ENCODE data around the gene LMTK3.
"Not testable (repeated sequence)": the region's sequence is repeated elsewhere in the genome, so short reads cannot be mapped to it uniquely, and the experiment has no call there.

The LMTK3 gene

GRCh38 chr19:48538057-48538456 lies 26.4 kb upstream of the LMTK3 start:
- ATAC-seq: not testable (repeated sequence)

GRCh38 chr19:48537541-48537940 lies 25.9 kb upstream of the LMTK3 start:
- no peak for ATAC-seq

GRCh38 chr19:48533770-48534169 lies 22.1 kb upstream of the LMTK3 start:
- ATAC-seq: no peak

GRCh38 chr19:48530770-48531169 lies 19.1 kb upstream of the LMTK3 start:
- no peak for ATAC-seq

- ATAC-seq: no peak
These were observed 18.6 kb upstream of the LMTK3 start for GRCh38 chr19:48530066-48530720.

- ATAC-seq: no peak
These were observed 17.5 kb upstream of the LMTK3 start for GRCh38 chr19:48529156-48529555.

GRCh38 chr19:48524732-48525131 lies 13.1 kb upstream of the LMTK3 start:
- ATAC-seq: no peak

GRCh38 chr19:48524221-48524620 lies 12.6 kb upstream of the LMTK3 start:
- no peak for ATAC-seq

- ATAC-seq: no peak
These were observed 8.5 kb upstream of the LMTK3 start for GRCh38 chr19:48520134-48520533.

- not testable (repeated sequence) for ATAC-seq
These were observed 7.8 kb upstream of the LMTK3 start for GRCh38 chr19:48519426-48519825.

GRCh38 chr19:48518207-48518606 lies 6.6 kb upstream of the LMTK3 start:
- ATAC-seq: no peak

GRCh38 chr19:48516536-48516935 lies 4.9 kb upstream of the LMTK3 start:
- ATAC-seq: no peak

- ATAC-seq: no peak
These were observed 2.5 kb upstream of the LMTK3 start for GRCh38 chr19:48514123-48514458.

GRCh38 chr19:48513289-48514122 lies 1.9 kb upstream of the LMTK3 start:
- ATAC-seq: peak; percentile 85 to 87

- ATAC-seq: no peak
These were observed 1.1 kb upstream of the LMTK3 start for GRCh38 chr19:48512504-48513288.

GRCh38 chr19:48511321-48511731 lies 309 bp downstream of the LMTK3 start:
- no peak for ATAC-seq

GRCh38 chr19:48510421-48511268 lies 990 bp downstream of the LMTK3 start:
- ATAC-seq: peak; percentile 58 to 59

- ATAC-seq: no peak
These were observed 2.0 kb downstream of the LMTK3 start for GRCh38 chr19:48509467-48510194.

GRCh38 chr19:48508729-48509411 lies 2.8 kb downstream of the LMTK3 start:
- ATAC-seq: no peak

GRCh38 chr19:48507911-48508439 lies 3.7 kb downstream of the LMTK3 start:
- no peak for ATAC-seq

Measured in activated CD4-positive, CD25-positive, alpha-beta regulatory T cell treated with anti-CD3 and anti-CD28 coated beads, Interleukin-2, amount 50 U/mL, for 24 hours (primary cell).